ENCODE measurements around the gene TMEM154.

Gene TMEM154

GRCh38 chr4:152619556-152619955 lies 60.2 kb downstream of the TMEM154 start:
- H3K4me1 ChIP-seq (ENCODE audit: insufficient read depth, low read length, poor library complexity, severe bottlenecking), result no peaks in the 10 kb centered on the region
- TF ChIP-seq EZH2phosphoT487 (IDR thresholded peaks at IDR 0.05; ENCODE audit: borderline replicate concordance), result no peak
- TF ChIP-seq CTCF (conservative IDR thresholded peaks at IDR 0.05; ENCODE audit: low read length), result no peak
- H3K79me2 ChIP-seq (ENCODE audit: insufficient read depth, low read length), result no peaks in the 10 kb centered on the region
- H3K9me3 ChIP-seq (ENCODE audit: insufficient read depth, low read depth, low read length), result no peaks in the 10 kb centered on the region
- H3F3A ChIP-seq (ENCODE audit: low read depth), result no peaks in the 10 kb centered on the region
- H3K4me3 ChIP-seq (ENCODE audit: low read length, poor library complexity, severe bottlenecking), result no peak overlapping the region
- no peak overlapping the region for H3K9ac ChIP-seq (ENCODE audit: low read depth, low read length, poor library complexity, severe bottlenecking)
- H3K4me2 ChIP-seq (ENCODE audit: low read depth, low read length, poor library complexity, severe bottlenecking), result no peak overlapping the region
- H2AFZ ChIP-seq (ENCODE audit: low read length), result no peak overlapping the region
- H4K20me1 ChIP-seq (ENCODE audit: insufficient read depth, low read length, poor library complexity, severe bottlenecking), result no peaks in the 10 kb centered on the region
- no peaks in the 10 kb centered on the region for H3K27me3 ChIP-seq (ENCODE audit: insufficient read depth, low read length, poor library complexity, severe bottlenecking)
- H3K36me3 ChIP-seq (ENCODE audit: insufficient read depth, low read length), result no peaks in the 10 kb centered on the region
- H3K9me2 ChIP-seq (replicated peaks; ENCODE audit: low read depth, low read length), result no peaks in the 10 kb centered on the region

GRCh38 chr4:152618971-152619370 lies 60.8 kb downstream of the TMEM154 start:
- H4K20me1 ChIP-seq (ENCODE audit: insufficient read depth, low read length, poor library complexity, severe bottlenecking), result no peaks in the 10 kb centered on the region
- TF ChIP-seq EZH2phosphoT487 (IDR thresholded peaks at IDR 0.05; ENCODE audit: borderline replicate concordance) (no peak), CTCF (conservative IDR thresholded peaks at IDR 0.05; ENCODE audit: low read length) (no peak)
- no peaks in the 10 kb centered on the region for H3K4me1 ChIP-seq (ENCODE audit: insufficient read depth, low read length, poor library complexity, severe bottlenecking)
- no peaks in the 10 kb centered on the region for H3K27me3 ChIP-seq (ENCODE audit: insufficient read depth, low read length, poor library complexity, severe bottlenecking)
- H3F3A ChIP-seq (ENCODE audit: low read depth), result no peaks in the 10 kb centered on the region
- no peaks in the 10 kb centered on the region for H3K79me2 ChIP-seq (ENCODE audit: insufficient read depth, low read length)
- H3K36me3 ChIP-seq (ENCODE audit: insufficient read depth, low read length), result no peaks in the 10 kb centered on the region
- H3K9me2 ChIP-seq (replicated peaks; ENCODE audit: low read depth, low read length), result no peaks in the 10 kb centered on the region
- H3K9me3 ChIP-seq (ENCODE audit: insufficient read depth, low read depth, low read length), result no peaks in the 10 kb centered on the region
- no peak overlapping the region for H3K4me3 ChIP-seq (ENCODE audit: low read length, poor library complexity, severe bottlenecking)
- H2AFZ ChIP-seq (ENCODE audit: low read length), result no peak overlapping the region
- no peak overlapping the region for H3K9ac ChIP-seq (ENCODE audit: low read depth, low read length, poor library complexity, severe bottlenecking)
- no peak overlapping the region for H3K4me2 ChIP-seq (ENCODE audit: low read depth, low read length, poor library complexity, severe bottlenecking)

GRCh38 chr4:152616804-152617203 lies 63.0 kb downstream of the TMEM154 start:
- Histone ChIP-seq H3K9me3 (ENCODE audit: insufficient read depth, low read depth, low read length) (no peaks in the 10 kb centered on the region), H3K4me2 (ENCODE audit: low read depth, low read length, poor library complexity, severe bottlenecking) (no peak overlapping the region), H3K9ac (ENCODE audit: low read depth, low read length, poor library complexity, severe bottlenecking) (no peak overlapping the region), H3K4me1 (ENCODE audit: insufficient read depth, low read length, poor library complexity, severe bottlenecking) (peaks cover under 1% of the 10 kb centered on the region), H3K9me2 (replicated peaks; ENCODE audit: low read depth, low read length) (no peaks in the 10 kb centered on the region), H2AFZ (ENCODE audit: low read length) (no peak overlapping the region), H3K4me3 (ENCODE audit: low read length, poor library complexity, severe bottlenecking) (no peak overlapping the region), H3K79me2 (ENCODE audit: insufficient read depth, low read length) (no peaks in the 10 kb centered on the region), H3K27me3 (ENCODE audit: insufficient read depth, low read length, poor library complexity, severe bottlenecking) (no peaks in the 10 kb centered on the region), H3K36me3 (ENCODE audit: insufficient read depth, low read length) (no peaks in the 10 kb centered on the region), H4K20me1 (ENCODE audit: insufficient read depth, low read length, poor library complexity, severe bottlenecking) (no peaks in the 10 kb centered on the region), H3F3A (ENCODE audit: low read depth) (no peaks in the 10 kb centered on the region)
- no peak for TF ChIP-seq EZH2phosphoT487 (IDR thresholded peaks at IDR 0.05; ENCODE audit: borderline replicate concordance)
- TF ChIP-seq CTCF (conservative IDR thresholded peaks at IDR 0.05; ENCODE audit: low read length), result no peak
